GM12891 (cell line): ENCODE measurements around the gene CAPN10.

Experiments used
- POLR2A ChIP-seq: IDR thresholded peaks from 2 replicates; pipeline ENCODE4 v1.6.1; 2011; ENCODE audit warnings: low read depth, low read length, control low read depth
- POLR2AphosphoS5 ChIP-seq: IDR thresholded peaks from 2 replicates; pipeline ENCODE4 v1.6.1; 2011; ENCODE audit warnings: low read depth, low read length, control low read depth
- POU2F2 ChIP-seq: IDR thresholded peaks from 2 replicates; pipeline ENCODE4 v1.6.1; 2011; ENCODE audit warnings: low read depth, mild to moderate bottlenecking, control low read depth, low read length, moderate library complexity
- SPI1 ChIP-seq: IDR thresholded peaks from 2 replicates; pipeline ENCODE4 v1.6.1; 2011; ENCODE audit warnings: low read depth, low read length, control low read depth
- TAF1 ChIP-seq: IDR thresholded peaks from 2 replicates; pipeline ENCODE4 v1.6.1; 2011; ENCODE audit warnings: low read depth, low read length, control low read depth

GRCh38 chr2:240581811-240582210 lies 4.7 kb upstream of the CAPN10 start:
- no peak for TF ChIP-seq POLR2AphosphoS5
- no peak for TF ChIP-seq POLR2A
- TF ChIP-seq TAF1: no peak
- TF ChIP-seq POU2F2: no peak
- TF ChIP-seq SPI1: no peak
